SKM-1 (cell line): Measurements from ENCODE around the gene ZNF181.

ENCODE experiments used
- DNase-seq: peaks from one replicate; lab custom pipeline; 2025; ENCODE audit not compliant: unreplicated experiment; lab: John Stamatoyannopoulos, UW

Gene ZNF181

GRCh38 chr19:34757441-34757840, 23.4 kb downstream of the ZNF181 start:
- no peak for DNase-seq

GRCh38 chr19:34759218-34759917, 25.3 kb downstream of the ZNF181 start:
- DNase-seq, result no peak

- DNase-seq, result no peak
Observed at GRCh38 chr19:34766386-34766785, 32.3 kb downstream of the ZNF181 start.

GRCh38 chr19:34767951-34768350, 33.9 kb downstream of the ZNF181 start:
- DNase-seq, result no peak

GRCh38 chr19:34772697-34773554, 38.9 kb downstream of the ZNF181 start, which contains the start of gene ZNF599:
Gene ZNF599, minus strand, starts transcription at chr19:34773215. Its CDS starts 374 bp downstream, at chr19:34772841.
- peak; percentile 54 for DNase-seq

- DNase-seq, result no peak
Observed at GRCh38 chr19:34773555-34773864, 39.5 kb downstream of the ZNF181 start.

GRCh38 chr19:34774857-34775256, 40.8 kb downstream of the ZNF181 start:
- DNase-seq, result no peak

- DNase-seq, result no peak
Observed at GRCh38 chr19:34778342-34778741, 44.3 kb downstream of the ZNF181 start.

GRCh38 chr19:34779652-34780051, 45.6 kb downstream of the ZNF181 start:
- no peak for DNase-seq

- no peak for DNase-seq
Observed at GRCh38 chr19:34786236-34786635, 52.2 kb downstream of the ZNF181 start.

GRCh38 chr19:34787059-34787824, 53.2 kb downstream of the ZNF181 start:
- DNase-seq, result no peak

- no peak for DNase-seq
Observed at GRCh38 chr19:34788074-34788473, 54.0 kb downstream of the ZNF181 start.

GRCh38 chr19:34793565-34793964, 59.5 kb downstream of the ZNF181 start:
- DNase-seq, result no peak

GRCh38 chr19:34794066-34794960, 60.3 kb downstream of the ZNF181 start:
- DNase-seq, result no peak
